CD4-positive, alpha-beta T cell treated with Interleukin-6 at 100 ng/mL for 8 hours (primary cell): Measurements from ENCODE around the gene COA1.
A peak's percentile ranks its signal among the peaks of the same experiment; 100 is the strongest.
"Not testable (repeated sequence)": the region's sequence is repeated elsewhere in the genome, so short reads cannot be mapped to it uniquely, and the experiment has no call there.

Experiments
- DNase-seq: peaks from one replicate; pipeline ENCODE4 v3.0.0-alpha.2; 2020; ENCODE audit warnings: mixed read lengths, low spot score

The COA1 gene

DNA sequence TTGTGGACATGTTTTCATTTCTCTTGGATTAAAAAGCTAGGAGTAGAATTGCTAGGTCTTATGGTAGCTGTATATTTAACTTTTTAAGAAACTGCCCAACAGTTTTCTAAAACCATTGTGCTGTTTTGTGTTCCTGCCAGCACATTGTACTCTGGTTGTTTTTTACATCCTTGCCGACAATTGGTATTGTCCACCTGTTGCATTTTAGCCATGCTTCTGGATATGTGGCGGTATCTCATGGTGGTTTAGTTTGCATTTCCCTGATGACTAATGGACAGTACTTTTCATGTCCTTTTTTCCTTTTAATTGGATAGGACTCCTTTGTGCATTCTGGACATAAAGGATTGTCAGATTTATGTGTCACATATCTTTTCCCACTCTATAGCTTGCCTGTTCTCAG is 100.9 kb downstream of the COA1 start:
- DNase-seq: no peak

DNA sequence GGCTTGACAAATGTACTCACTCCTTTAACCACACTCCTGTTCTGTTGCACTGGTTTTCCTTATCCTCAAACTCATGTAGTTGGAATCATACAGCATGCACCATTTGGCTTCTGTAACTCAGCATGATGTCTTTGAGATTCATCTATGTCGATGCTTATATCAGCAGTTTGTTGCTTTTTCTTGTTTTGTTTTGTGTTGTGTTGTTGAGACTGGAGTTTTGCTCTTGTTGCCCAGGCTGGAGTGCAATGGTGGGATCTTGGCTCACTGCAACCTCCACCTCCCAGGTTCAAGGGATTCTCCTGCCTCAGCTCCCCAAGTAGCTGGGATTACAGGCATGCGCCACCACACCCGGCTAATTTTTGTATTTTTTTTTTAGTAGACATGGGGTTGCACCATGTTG is 101.5 kb downstream of the COA1 start:
- not testable (repeated sequence) for DNase-seq

DNA sequence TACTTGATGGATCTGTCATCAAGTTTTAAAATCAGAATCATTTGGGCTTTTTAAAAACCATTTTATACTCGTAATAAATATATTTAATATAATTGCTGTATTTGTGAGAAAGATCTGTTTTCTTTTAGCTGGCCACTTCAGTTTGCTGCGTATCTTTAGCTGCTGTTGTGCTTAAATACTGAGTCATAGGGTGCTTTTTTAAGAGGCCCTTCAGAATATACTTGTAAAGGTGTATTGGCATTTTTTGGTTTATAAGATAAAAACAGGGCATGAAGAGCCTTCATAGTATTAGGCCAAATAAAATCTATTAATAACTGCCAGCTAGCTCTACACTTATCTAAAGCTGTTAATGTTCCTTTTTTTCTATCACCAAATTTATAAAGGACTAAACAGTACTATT is 102.6 kb downstream of the COA1 start:
- no peak for DNase-seq

DNA sequence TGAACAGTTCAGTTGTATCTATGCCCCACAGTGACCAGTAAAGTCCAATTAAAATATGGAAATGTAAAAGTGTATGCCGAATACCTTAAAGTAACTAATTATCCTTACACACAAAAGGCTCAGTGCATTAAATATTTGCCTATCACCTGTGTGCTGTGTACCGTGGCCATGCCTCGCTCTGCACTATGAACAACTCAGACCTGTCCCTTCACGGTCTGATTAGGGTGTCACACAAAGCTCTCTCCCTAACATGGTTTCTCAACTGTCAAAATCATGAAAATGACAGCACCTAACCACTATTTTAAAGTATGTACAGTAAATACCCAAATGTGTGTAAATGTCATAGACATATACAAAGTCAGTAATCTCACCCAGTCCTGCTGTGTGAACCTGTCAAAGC is 103.3 kb downstream of the COA1 start:
- no peak for DNase-seq

DNA sequence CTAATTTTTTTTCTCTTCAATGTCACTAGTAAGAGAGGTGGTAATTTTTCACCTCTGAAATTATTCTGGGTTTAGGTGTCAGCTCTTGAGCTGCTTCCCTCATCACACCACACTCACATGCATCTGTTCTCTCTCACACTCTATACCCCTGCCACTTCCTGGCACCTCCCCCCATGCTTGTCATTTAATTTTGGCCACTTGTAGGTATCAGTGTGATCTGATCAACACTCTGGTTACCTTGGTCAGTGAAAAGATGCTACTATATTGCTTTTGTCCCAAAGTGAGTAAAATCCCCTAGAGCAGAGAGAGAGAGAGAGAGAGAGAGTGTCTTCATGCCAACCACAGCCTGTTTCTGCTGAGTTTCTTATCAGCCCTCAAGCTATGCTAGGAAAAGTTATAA is 103.9 kb downstream of the COA1 start:
- DNase-seq: peak; percentile 64

DNA sequence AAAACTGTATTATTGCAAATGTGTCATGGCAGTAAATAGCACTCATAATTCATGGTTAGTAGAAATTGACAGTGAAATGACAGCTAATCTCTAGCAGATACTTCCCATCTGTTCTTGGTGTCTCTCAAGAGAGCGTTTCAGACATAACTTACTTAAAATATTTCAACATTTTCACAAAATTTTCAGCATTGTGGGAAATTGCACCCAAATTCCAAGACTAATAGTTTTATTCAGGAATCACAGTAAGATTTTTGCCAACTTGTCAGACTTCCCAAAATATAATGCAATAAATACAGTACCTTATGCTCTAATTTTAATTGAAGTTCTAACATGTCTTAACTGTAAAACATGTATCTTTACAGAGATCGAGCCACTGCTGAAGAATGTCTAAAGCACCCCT is 105.2 kb downstream of the COA1 start:
- no peak for DNase-seq

DNA sequence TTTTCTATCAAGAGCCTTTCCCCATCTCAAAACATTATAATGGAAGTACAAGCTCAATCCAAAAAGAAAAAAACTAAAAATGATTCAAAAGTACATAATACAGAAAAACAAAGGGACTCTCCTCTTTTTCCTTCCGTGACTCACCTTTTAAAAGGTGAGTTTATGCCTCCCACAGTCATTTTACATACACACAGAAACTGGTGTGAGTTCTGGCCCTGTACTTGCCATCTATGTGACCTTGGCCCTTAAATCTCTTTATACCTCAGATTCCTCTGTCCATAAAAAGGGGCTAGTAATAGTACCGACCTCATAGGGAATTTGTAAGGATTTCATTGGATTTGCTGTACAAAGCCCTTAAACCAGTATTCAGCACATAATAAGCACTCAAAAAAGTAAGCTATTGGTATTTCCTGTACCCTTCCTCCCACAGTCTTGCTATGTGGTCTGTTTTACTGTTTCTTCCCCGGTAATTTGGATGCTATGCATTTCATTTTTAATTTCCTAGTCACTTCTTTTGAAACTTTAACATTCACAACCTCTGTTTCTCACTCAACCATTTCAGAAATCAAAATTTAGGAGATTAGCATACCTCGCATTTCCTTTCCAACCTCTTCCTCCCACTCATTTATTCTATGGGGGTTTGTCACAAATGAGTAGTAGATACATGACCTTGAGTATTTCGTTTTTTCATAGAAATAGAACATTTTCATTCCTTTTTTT is 107.4 kb downstream of the COA1 start:
- no peak for DNase-seq

DNA sequence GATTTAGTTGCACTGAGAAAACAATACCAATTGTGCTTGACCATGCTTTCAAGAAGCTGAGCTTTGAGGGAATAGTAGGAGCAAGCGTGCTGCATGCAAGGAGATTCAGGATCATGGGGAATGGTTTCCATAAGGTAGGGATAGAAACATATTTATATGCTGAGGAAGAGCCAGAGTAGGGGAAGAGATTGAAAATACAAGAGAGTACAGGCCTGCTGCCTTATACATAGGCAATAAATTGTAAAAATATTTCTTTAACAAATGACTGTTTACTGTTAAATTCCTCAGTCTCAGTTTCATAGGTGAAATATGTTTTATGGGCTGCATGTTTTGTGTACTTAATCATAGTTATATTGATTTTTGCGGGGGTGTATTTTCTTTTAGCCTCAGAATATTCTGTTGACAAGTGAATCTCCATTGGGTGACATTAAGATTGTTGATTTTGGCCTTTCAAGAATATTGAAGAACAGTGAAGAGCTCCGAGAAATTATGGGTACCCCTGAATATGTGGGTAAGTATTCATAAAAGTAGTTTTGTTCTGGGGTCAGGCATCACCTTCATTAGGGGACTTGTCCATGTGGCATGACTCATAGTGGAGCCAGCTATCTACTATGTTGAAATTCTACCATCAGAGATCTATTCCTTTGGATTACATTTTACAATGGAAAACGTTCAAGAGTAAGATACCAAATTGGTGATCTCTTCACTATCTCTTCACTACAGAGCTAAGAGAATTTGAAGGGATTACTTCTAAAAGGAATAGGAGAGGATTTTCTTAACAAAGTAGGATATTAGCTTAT is 109.9 kb downstream of the COA1 start:
- DNase-seq: no peak

DNA sequence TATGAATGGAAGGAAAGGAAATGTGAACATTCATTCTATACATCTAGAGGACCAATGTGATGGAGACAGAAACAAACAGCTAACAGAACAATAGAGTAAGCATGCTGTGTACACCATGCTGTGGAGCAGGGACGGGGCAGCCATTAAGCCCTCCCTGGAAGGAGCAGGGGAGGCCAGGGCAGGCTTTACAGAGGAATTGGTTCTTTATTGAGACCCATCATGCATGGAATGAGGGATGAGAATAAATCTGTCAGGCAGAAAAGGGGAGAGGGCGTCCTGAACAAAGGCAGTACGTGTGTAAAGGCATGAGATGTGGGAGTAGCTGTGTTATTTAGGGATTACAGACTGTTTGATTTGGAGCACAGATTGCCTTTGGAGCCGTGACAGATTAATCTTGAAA is 111.2 kb downstream of the COA1 start:
- DNase-seq: no peak

DNA sequence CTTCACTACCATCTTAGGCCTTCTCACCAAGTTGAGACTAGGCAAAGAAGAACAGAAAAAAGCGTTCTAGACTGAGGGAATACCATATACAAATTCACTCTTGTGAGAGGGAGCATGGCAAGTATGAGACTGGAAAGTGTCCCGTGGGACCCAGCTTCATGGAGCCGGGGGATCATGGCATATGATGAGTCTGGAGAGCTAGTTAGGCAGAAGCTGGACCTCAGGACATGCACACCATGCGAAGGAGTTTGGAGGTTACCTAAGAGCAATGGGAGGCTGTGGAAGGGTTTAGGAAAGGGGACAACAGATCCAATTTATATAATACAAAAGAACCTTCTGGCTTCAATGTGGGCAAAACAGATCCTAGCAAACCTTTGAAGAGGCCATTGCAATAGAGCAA is 112.3 kb downstream of the COA1 start:
- no peak for DNase-seq

DNA sequence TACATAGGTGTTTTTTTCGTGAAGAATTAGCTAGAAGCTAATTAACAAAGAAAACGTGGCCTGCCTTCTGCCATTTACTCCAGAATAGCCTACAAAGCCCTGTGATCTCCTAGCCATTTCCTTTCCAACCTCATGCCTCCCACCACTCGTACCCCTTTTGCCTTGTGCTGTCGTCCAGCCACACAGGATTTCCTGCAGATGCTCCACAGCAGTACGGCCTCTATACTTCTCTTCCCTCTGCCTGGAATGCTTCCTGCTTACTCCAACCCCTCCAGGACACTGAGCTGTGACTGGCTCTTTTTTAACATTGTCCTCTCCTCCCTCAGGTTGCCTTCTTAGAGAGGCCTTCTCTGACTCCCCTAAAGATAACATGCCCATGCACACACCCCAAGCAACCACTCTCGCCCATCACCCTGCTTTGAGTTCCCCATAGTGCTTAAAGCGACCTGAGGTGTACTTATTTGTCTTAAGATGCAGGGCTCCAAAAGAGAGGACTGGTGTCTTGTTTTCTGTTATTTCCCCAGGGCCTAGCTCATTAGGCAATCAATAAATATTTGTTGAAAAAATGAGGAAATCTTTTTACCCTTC is 113.7 kb downstream of the COA1 start:
- DNase-seq: no peak

DNA sequence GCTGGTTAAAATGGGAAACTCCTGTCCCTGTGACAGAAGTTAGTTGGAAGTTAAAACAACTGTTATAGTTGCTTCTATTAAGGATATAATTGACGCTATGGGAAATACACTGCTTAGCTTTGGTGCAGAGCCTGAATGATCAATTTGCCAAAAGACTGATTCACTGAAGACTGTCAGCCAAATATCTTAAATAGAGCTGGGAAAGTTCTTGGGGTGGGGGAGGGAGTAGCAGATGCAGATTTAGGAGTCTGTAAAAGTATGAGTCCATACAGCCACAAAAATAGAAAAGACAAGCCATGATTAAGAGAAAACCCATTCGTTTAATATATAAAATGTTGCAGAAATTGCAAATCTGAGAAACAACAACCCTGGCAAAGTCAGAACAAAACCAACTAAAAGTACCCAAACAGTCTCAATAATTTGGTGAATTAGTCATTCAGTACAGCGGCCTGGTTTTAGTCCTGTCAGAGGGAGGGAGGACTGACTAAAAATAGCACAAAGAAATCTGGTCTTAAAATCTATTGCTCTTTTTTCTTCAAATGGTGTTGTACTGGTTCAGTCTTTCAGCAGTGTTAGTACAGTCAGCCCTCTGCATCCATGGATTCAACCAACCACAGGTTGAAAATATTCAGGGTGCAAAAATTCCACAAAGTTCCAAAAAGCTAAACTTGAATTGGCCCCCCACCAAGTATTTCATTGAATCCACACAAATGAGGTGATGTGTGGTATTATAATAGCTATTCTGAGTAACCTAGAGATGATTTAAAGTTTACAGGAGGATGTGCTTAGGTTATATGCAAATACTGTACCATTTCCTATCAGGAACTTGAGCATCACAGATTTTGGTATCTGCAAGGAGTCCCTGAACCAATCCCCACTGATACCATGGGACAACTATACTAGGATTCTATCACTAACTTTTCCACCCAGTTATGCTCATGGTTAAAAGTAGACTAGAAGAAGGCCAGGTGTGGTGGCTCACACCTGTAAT is 116.4 kb downstream of the COA1 start:
- no peak for DNase-seq

DNA sequence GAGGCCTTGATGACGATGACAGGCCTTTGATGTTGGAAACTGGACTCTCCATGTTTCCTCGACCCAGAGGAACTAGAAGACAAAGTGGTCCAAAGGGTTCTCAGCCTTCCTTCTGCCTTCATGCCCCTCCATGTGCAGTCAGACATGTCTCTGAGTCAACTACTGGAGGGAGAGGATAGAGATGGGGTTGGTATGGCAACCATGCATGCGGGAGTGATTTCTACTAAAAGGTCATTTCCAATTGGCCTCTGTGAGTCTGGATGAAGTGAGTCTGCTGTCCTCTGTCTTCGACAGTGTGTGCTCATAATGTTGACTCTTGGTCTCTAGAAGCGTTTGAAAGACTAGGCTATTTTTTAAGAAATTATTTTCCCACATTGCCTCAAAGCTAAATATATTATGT is 117.2 kb downstream of the COA1 start:
- DNase-seq: no peak

DNA sequence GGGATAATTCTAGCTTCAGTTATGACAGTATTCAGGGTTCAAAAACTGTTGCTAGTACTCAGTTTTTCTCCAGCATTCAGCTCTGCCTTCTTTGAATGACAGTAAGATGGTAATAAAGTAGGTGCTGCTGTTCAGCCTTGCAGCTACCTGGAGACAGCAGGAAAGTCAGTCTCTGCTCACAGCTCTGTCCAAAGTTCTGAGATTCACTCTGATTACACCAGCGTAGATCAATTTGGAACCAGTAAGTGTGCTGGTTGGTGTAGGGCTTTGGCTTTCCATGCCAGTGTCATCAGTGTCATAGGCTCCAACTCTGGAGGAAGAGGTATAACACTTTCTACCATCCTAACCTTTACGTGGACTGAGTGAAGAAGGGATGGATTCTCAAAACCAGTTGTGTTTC is 120.2 kb downstream of the COA1 start:
- DNase-seq: no peak

DNA sequence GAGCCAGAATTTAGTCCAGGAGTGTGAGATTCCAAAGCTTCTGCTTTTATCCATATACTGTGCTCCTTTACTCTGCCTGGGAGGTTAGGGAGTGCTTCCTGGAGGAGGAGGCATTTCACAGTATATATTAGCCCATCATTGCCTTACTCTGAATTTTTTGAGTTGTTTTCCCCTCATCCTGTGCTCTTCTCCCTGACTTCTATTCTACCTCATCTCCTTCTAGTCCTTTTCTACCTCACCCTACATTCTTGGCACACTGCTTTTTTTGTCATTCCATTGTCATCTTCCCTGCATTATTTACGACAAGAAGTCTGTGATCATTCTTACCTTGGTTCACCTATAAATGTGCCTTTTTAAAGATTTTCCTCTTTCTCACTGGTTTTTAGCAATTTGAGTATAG is 125.1 kb downstream of the COA1 start:
- DNase-seq: no peak

DNA sequence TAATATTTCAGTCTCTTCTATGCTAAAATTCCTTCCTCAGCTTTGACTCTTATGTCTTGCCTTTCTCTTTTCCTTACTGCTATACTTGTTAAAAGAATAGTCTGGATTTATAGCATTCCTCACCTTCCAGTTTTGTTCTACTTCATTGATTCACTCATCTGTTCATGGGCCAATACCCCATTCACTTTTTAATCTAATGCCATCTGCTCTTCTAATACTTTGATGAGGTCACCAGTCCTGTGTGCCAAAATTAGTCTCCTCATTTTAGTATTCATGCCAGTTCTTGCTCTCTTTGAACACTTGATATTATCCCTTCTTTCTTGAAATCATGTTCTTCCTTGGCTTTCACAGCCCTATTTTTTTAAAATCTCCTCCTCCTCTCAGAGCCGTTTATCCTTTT is 127.1 kb downstream of the COA1 start:
- DNase-seq: no peak

DNA sequence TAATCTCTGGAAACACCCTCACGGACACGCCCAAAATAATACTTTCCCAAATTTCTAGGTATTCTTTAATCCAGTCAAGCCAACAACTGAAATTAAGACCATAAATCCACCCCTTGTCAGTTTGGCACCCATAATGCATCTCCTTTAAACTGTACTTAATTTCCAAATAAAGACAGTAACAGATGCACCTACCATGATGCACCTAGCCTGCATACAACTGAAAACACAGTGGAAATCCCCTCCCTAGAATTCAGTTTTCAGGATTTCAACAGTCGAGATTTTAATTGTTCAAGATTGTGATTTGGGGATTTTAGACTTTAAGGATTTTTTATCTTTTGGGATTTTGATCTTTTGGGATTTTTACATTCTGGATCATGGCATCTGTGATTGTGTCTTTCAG is 129.3 kb downstream of the COA1 start:
- DNase-seq: no peak

DNA sequence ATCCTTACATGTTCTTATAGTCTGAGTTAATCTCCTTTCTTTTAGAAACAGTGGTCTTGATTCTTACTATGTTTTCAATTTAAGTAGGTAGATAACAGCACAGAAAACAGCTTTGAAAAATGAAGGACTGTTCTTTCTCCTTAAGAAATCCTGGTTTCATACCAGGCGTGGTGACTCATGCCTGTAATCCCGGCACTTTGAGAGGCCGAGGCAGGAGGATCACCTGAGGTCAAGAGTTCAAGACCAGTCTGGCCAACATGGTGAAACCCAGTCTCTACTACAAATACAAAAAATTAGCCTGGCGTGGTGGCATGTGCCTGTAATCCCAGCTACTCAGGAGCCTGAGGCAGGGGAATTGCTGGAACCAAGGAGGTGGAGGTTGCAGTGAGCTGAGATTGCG is 132.9 kb downstream of the COA1 start:
- DNase-seq: not testable (repeated sequence)

DNA sequence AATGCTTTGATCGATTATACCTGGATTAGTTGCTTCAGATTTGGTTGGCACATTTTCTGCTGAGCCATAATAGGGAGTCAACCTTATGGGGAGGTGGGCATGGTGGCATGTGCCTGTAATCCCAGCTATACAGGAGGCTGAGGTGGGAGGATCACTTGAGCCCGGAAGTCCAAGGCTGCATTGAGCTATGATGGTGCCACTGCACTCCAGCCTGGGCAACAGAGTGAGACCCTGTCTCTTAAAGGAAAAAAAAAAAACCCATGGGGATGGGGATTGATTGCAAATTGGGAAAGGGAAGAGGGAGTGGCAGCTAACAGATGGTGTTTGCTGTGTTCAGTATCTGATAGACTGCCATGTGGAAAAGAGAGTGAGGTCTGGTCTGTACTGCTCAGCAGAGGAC is 135.3 kb downstream of the COA1 start:
- no peak for DNase-seq

DNA sequence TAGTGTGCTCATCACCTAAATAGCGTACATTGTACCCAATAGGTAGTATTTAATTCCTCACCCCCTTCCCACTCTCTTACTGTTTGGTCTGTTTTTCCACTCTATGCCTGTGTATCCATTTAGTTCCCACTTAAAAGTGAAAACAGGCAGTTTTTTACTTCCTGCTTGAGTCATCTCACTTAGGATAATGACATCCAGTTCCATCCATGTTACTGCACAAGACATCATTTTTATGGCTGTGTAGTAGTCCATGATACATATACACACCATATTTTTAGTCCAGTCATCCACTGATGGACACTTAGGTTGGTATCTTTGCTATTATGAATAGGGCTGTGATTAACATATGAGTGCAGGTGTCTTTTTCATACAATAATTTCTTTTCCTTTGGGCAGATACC is 136.3 kb downstream of the COA1 start:
- DNase-seq: no peak

DNA sequence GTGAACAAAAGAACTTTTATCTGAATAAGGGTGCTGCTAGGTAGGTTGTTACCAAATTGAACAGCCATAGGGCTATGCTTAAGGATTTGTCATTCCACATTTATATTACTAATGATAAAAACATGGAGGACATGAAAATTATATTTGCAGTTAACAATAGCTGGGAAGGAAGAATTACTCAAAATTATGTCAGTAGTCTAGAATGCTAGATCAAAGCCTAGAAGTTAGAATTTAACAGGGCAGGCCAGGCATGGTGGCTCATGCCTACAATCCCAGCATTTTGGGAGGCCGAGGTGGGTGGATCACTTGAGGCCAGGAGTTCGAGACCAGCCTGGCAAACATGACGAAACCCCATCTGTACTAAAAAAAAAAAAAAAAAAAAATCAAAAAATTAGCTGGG is 137.0 kb downstream of the COA1 start:
- no peak for DNase-seq

DNA sequence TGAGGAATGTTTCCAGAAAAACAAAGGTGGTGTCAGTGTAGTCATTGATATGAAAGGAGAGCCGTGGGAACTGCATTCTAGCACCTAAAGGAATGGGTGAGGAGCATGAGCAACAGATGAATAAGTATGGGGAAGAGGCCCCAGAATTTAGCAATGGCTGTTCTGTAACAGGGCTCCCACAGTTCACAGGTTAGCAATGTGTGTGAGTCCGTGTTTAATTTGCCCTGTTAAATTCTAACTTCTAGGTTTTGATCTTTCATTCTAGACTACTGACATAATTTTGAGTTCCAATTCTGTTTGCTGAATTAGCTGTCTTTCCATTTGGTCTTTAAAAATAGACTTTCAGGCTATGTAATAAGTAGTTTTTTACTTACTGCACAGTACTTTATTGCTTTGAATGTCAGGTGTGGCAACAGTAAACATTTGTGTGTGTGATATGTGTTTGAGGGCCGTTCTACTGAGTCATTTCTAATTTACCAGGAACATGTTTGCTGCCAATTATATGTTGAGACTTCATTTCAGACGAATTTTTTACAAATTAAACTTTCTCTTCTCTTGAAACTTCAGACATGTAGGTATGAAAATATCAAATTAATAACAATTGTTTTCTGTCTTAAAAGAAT is 137.7 kb downstream of the COA1 start:
- no peak for DNase-seq
